Choroid plexus epithelial cell (primary cell): ENCODE measurements around the gene KIRREL3.

Source experiments
- DNase-seq: peaks from one replicate; pipeline ENCODE4 v3.0.0-alpha.2; 2010; ENCODE audit warnings: low read depth
- H3K4me3 ChIP-seq: 2 replicates; pipeline ENCODE4 v1.5.1; 2011; ENCODE audit warnings: low read depth, mild to moderate bottlenecking, control low read depth, low read length, moderate library complexity
- TF ChIP-seq, protein P1 (sequence below): conservative IDR thresholded peaks from 2 replicates; pipeline ENCODE4 v1.5.1; 2011; ENCODE audit warnings: low read depth, mild to moderate bottlenecking, control low read depth, inconsistent platforms, low read length, moderate library complexity

The KIRREL3 gene

DNA sequence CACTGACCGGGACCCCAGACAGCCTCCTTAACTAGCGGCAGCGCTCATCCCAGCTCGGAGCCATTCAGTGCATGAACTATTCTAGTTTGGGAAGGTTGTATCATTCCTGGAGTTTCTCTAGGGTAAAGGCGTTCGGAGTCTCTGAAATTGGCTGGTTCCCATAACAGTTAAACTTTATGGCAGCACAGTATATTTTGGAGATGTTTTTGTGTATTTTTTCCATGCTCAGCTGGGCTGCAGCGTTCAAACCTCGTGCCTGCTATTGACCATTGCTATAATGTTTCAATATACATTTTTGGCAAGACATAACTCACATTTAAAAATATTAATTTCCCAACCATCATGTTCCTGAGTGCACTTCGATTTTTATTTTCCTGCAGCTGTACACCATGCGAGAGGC is 475.4 kb downstream of the KIRREL3 start:
- TF ChIP-seq, protein P1, sequence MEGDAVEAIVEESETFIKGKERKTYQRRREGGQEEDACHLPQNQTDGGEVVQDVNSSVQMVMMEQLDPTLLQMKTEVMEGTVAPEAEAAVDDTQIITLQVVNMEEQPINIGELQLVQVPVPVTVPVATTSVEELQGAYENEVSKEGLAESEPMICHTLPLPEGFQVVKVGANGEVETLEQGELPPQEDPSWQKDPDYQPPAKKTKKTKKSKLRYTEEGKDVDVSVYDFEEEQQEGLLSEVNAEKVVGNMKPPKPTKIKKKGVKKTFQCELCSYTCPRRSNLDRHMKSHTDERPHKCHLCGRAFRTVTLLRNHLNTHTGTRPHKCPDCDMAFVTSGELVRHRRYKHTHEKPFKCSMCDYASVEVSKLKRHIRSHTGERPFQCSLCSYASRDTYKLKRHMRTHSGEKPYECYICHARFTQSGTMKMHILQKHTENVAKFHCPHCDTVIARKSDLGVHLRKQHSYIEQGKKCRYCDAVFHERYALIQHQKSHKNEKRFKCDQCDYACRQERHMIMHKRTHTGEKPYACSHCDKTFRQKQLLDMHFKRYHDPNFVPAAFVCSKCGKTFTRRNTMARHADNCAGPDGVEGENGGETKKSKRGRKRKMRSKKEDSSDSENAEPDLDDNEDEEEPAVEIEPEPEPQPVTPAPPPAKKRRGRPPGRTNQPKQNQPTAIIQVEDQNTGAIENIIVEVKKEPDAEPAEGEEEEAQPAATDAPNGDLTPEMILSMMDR, result no peak
- DNase-seq, result no peak
- H3K4me3 ChIP-seq, result no peak overlapping the region

DNA sequence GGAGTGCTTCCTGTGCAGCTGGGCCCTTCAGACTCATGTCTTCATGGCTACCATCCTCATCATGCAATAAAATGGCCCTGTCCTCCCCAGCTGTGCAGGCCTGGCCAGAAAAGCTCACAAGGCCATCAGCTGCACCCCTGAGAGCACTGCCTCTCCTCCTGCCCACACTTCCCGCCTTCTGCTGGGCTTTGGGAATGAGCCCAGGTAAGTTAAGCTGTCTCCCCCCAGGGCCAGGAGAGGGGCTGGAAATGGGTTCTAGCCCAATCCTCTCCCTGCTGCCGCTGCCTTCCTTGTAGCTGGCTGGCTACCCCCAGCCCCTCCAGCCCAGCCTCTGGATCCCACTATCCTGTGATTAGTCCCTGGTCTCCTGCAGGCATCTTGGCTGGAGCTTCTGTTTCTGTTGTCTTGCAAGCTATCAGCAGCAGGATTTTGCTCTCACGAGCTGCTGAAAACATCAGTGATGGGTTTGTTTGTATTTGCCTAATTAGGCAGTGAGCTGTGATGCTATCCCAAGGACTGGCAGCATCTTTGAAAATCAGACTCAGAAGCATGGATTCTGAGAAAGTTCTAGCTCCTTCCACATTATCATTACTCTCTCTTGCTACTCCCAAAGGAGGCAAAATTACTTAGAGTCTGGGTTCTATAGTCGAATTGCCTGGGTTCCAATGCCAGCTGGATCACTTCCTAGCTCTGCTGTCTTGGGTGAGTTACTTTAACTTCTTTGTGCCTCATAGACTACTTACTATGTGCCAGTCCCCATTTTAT is 476.9 kb downstream of the KIRREL3 start:
- no peak for DNase-seq
- TF ChIP-seq, protein P1, result no peak
- H3K4me3 ChIP-seq, result no peak overlapping the region

DNA sequence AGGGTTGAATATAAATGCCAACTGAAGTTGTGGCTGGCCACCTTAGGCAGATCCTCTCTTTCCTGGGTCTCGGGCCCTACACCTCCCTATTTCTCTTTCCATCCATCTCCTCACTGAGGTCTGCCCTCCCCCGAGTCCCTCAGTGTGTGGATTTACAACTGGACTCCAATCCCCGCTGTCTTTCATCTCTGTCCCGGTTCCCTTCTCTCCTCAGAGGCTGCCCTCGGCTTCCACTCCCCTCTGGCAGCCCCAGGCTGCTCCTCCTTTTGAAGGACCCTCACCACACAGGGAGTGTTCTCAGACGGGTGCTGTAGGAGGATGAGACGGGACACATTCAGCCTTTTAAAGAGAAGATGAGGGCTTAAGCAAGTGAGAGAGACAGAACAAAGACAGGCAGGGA is 478.0 kb downstream of the KIRREL3 start:
- no peak overlapping the region for H3K4me3 ChIP-seq
- DNase-seq, result no peak
- TF ChIP-seq, protein P1, result no peak

DNA sequence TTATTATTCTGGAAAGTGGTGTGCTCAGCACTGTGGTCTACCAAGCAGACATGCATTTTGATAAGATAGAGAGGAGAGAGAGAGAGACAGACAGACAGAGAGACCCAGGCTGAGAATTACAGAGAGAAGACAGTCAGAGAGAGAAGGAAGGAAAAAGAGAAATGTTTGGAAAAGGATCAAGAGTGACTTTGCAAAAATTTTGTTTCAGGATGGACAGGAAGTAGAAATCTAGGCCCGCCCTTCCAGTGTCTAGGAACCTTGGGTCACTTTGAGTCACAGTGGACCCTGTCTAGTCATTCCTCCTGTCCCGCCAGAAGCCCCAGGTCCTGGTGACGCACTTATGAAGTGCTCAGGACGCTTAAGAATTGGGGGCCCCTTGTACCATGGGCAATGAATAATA is 478.4 kb downstream of the KIRREL3 start:
- no peak overlapping the region for H3K4me3 ChIP-seq
- TF ChIP-seq, protein P1, result no peak
- no peak for DNase-seq

DNA sequence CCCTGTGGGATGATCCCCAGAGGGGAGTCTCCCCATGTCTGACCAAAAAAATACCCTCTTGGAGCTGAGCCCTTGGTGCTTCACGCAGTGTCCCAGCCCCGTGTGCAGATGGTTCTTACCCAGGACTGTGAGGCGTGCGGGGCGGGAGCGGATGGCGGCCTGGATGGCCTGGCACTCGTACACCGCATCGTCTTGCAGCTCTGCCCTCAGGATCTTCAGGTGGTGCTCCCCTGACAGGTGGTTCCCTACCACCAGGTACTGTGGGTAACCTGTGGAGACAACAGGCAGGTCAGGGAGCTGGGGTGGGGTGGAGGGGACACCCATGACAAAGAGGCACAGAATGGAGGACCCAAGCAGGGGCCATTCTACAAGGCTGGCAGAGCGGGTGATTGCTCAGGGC is 479.4 kb downstream of the KIRREL3 start:
- TF ChIP-seq, protein P1, result no peak
- no peak for DNase-seq
- no peak overlapping the region for H3K4me3 ChIP-seq

DNA sequence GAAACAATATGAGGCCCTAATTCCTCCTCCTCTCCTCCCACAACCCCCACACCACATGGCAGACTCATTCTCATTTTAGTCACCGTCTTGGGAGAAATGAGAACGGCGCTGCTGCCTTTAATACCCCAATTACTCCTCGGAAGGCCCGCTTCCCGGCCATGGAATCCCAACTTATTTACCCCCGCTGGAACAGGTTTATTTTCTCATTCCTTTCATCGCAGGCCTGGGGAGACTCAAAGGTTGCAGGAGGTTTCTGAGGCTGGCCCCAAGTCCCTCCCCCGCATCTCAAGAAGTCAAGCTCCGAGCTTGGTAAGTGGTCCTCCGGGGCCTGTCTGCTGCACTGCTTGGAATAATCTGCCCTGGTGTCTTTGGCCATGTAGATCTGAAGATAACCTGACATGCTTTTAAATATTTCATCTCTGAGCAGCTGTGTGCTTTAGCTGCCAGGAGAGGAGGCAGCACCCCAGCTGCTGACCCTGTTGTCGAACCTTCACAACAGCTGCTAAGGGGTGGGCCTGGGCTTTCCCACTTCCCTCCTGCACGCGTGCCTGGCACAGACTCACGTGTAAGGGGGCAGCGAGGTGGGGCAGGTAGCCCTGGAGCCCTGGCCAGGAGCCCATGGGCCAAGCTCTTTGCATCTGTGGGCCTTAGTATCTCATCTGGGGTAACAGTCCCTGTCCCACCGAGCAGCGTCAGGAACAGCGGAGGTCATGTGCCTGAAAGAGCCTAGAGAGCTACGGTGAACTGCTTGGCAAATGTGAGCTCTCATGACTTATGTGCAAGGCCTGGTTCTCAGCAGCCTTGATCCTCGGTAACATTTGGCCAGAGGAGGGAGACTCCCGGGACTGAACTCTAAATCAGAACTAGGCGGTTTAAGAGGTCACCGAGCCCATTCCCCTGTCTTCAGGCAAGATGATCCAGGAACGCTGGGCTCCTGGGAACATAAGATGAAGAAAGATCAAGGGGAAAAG is 480.5 kb downstream of the KIRREL3 start:
- no peak overlapping the region for H3K4me3 ChIP-seq
- no peak for DNase-seq
- TF ChIP-seq, protein P1, result no peak
